Nucleus accumbens (tissue), 56 donors: ENCODE data around the gene RASSF1.

ENCODE experiments used
- DNase-seq, 56 donors: peaks; one replicate each; lab custom pipeline; 2025; lab: John Stamatoyannopoulos, UW

The RASSF1 gene

DNA sequence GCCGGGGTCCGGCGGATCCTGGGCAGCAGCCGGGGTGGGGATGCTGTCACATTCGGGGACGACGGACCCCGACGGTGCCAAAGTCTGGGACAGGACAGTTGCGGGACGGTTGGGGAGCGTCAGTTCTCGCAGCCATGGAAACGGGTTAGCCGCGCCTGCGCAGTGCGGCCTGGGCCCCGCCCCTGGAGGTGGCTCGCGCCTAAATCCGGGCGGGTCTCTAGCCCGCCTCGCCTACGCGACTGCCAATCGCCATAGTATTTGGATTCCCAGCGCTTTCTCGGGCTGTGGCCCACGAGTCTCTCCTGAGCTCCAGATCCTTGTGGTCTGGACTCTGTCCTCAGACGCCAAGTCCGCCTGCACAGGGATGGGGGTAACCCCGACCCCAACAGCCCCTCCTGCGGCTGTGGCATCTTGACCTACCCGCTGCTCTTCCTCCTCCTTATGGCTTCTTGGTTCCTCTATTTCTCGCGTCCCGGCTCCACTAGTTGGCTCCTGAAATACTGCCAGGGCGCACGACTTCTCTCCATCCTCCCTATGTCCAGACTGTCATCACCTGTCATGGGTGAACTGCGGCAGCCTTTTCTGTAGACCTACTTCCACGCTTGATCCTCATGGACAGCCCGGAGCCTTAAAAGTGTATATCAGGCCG, 5.1 kb upstream of the RASSF1 start, which contains the start of gene ZMYND10:
TSS of gene ZMYND10 (minus strand) at position 147 of the 649 bp plus-strand sequence. CDS start 153 bp downstream, outside the sequence.
- DNase-seq: peak in 34 of 56 donors; percentile 5 to 74 (median 33)

DNA sequence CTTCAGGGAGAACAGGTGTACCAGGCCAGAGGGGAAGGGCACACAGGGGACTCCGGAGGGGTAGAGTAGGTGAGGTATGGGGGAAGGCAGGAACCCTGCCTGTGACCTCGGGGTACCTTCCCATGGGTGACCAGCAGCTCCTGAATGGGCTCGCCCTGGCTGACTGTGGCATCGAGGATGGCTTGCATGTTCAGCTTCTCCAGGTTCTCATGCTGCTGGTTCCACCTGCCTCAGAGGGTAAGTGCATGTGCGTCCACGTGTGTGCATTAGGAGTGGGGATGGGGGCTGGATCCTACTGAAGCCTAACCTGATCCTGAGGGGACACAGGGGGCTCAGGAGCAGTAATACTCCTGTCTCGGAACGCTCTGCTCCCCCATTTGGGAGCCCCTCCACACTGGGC, 4.4 kb upstream of the RASSF1 start:
- no peak for DNase-seq

DNA sequence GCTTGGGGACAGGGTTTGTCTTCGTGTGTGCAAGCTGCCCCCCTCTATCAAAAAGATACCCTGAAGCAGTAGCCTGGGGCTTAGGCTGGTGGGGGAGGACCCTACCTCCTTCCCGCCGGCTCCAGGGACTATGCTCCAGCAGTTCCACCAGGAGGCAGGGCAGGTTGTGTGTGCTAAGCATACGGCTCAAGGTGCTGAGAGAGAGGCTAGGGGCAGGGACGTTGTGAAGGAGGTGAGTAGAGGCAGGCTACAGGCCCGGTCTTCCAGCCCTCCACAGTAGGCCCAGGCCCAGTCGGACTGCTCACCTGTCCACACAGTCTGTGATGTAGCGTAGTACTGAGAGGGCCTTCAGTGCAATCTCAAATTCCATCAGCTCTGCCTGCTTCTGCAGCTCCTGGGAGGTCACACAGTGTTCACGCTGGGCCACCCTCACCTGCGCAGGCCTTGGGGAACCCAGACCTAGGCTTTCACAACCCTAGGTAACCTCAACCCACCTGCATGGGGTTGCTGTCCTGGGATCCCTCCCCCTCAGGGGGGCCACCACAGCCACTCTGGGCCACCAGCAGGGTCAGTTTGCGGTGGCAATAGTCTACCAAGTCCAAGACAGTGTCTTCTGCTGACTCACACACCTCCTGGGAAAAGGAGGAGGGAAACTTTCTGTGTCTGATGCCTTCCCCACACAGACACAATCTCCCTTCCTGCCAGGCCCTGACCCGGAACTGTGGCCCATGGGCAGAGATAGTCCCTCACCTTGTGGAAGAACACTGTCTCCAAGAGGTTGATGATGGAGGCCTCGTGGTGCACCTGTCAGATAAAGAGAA, 2.4 kb upstream of the RASSF1 start:
- no peak for DNase-seq

DNA sequence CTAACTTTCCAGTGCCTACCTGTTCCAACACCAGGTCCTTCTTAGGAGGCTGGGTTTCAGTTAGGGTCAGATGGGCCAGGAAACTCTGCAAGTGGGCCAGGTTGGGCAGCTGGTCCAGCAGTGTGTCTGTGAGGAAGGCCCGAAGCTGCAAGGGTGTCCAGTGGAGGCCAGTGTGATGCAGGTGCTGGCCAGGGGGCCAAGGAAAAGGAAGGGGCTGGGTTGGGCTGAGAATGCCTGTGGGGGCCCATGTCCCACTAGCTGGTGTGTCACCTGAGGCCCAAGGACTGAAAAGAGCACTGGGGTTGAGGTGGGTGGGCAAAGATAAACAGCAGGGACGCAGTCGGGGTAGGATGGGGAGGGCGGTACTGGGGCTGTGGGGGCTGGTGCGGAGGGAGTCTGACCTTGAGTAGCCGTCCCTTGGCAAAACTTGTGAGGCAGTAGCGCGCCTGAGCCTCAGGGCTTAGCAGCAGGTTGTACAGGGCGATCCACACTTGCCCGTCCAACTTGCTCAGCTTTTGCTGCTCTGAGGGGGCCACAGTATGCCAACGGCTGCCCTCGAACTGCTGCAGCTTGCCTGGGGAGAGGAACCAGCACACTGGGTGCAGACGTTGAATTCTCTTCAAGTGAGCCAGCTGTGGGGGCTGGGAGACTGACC, 1.5 kb upstream of the RASSF1 start:
- no peak for DNase-seq

DNA sequence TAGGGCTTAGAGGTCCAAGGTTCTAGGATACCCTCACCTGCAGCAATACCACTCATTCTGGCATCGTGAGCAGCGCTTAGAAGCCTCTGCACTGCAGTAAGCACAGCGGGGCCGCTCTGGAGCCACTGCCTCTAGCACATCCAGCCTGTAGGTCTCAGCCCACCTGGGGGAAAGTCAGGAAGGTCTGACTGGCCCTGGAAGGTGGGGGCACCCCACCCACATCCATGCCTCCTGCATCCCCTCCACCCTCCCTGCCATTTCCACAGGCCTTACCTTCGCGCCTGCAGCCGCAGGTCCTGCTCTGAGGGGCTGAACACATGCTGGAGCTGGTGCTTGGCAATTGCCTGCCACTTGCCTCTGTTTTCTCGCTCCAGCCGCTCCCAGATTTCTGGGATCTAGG, 901 bp upstream of the RASSF1 start:
- DNase-seq: no peak

DNA sequence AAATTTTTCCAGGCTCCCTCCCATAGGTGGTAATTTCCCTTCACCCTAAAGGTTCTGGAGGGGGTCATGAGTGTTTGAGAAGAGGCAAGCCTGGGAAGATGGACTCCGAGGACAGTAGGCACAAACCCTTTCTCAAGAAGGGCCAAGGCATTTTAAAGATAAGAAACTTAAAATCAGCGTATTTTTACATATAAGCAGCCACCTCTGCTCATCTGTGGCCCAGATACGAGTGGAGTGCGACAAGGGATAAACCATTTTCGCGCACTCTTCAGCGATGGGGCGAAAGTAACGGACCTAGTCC, 539 bp downstream of the RASSF1 start:
- DNase-seq: no peak

DNA sequence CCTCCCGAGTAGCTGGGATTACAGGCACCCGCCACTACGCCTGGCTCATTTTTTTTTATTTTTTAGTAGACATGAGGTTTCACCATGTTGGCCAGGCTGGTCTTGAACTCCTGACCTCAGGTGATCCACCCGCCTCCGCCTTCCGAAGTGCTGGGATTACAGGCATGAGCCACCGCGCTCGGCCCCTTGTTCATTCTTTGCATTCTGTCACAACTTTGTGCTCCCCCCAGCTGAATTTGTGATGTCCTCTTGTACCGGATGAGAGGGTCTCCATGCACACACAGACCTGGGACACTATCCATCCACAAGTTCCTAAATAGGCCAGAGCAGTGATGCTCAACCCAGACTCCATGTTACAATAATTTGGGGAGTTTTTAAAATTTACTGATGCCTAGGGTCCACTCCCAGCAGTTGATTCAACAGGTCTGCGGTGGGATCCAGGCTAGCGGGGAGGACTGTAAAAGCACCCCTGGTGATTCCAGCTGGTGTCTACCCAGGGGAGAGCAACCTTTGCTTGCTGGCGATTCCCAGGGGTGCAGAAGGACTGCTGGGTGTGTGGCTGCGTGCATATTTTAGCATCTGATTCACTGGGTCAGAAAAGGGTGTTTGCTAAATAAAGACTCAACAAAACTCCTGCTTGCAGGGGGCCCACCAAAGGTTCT, 1.0 kb downstream of the RASSF1 start:
- DNase-seq: no peak

DNA sequence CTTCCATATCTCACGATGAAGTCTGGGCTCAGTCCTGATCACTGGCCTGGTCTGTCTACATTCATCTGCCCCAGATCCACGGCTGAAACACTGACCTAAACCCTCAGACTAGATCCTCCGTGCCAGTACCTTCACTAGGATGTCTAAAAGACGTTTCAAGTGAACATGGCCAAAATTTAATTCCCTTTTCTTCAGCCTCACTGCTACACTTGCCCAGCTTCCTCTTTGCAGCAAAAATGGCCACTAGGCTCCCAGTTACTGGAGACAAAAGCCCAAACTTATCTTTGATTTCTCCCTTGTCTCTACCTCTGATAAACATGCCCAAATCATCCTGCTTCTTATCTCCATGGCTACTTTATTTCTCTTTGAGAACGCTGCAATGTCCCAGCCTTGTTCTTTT, 1.7 kb downstream of the RASSF1 start:
- no peak for DNase-seq

DNA sequence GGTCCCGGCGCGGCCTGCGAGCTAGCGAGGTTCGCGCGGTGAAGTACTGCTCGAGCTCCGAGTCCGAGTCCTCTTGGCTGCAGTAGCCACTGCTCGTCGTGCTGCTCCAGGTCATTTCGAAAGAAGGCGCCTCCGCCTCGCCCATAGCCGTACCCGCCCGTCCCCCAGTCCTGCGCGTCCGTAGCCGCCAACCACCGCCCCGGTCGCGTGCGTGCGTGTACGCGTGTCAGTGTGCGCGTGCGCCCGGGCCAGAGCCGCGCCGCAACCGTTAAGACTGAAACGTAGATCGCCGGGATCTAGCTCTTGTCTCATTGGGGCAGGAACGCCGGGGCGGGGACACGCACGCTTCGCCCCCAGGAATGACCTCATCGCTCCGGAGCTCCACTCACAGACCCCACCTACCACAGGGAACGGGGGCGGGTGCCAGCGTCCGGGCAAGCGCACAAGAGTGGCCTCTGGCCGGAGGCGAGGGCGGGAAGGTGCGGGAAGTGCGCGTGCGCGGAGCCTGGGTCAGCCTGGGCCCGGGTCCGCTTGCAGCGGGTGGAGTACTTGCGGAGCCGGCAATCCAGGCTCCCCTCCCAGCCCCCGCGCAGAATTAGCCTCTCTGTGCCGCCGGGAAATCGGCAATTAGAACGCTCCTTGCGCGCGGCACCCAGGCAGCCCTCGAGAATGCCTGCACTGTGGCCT, 3.3 kb downstream of the RASSF1 start:
- DNase-seq: peak; percentile 85 to 99 (median 96)

DNA sequence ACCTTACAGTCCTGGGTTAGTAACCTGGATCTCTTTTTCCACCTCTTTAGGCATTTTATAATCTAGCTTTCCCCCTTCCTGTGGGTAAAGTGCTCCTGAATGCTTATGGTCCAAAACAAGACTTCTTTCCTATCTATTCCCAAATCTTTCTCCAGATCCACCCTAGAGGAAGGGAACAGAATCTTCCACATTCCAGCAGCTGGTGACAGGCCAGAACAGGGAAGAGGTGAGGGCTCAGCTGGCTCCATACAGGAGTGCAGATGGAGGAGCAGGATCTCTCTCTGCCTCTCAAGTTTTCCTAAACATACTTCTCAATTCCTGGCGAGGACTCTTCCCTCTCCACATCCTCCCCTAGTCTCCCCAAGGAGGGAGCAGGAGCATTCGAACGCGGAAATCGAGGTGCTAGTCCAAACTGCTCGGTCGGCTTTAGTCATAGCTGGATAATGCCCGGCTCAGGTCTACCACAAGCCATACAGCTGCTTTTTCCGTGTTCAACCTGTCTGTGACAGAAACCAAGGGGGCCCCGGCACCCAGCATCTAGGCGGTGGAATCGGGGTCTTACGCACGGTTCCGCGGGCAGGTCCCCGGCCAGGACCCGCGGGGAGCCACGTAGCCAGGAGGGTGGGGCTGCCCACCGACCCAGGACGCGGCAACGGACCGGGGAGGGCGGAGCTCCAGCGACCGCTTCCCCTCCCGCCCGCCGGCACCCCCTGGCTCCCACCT, 4.0 kb downstream of the RASSF1 start:
- peak in 1 of 56 donors; percentile 57 for DNase-seq

DNA sequence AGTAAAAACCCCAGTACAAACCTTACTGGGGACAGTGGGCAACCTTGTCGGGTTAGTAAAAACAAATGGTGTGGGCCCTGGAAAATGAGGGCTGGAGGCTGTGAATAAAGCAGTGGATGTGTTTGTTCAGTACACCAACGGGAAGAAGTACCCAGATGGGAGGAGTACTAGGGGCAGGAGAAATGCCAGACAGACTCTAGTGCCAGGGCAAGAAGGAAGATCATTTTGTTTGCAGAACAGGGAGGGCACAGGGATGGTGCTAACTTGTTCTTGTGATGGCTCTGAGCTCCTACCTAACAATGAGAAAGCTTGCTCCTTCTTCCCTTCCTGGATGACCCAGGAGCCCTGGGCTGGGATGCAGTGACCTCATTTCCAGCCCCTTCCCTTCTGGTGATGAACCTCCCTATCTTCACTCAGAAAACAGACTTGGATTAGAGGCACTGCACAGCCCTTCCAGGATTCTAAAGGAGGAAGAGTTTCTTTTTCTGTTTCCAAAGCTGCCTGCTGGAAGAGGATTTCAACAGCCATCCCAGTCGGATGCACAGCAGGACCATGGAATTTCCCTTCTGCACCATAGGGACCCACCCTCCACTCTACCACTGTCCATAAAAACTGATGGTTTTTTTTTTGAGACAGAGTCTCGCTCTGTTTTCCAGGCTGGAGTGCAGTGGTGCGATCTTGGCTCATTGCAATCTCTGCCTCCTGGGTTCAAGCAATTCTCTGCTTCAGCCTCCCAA, 6.1 kb downstream of the RASSF1 start:
- DNase-seq: no peak

DNA sequence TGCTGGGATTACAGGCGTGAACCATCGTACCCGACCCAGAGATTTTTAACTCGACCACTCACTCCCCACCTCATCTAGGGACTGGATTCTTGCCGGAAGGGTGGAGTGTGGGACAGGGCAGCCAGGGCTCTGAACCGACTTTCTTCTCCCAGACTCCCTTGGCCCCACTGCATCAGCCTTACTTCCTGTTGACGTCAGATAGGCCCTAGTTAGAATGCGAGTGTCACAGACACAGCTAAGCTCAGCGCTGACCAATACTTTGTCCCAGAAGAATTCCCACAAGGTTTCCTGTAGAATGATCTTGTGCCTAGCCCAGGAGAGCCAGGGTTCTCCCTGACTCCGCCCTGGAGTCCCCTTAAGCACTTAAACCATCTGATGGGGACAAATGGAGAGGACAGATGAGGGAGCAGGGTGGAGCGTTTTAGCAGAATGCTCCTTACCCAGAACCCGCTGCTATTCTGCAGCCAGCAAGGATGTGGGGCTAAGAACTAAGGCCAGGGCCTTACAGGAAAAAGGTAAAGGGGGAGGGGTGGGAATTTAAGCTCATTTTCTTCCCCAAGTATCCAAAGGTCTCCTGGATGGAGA, 6.8 kb downstream of the RASSF1 start:
- no peak for DNase-seq

DNA sequence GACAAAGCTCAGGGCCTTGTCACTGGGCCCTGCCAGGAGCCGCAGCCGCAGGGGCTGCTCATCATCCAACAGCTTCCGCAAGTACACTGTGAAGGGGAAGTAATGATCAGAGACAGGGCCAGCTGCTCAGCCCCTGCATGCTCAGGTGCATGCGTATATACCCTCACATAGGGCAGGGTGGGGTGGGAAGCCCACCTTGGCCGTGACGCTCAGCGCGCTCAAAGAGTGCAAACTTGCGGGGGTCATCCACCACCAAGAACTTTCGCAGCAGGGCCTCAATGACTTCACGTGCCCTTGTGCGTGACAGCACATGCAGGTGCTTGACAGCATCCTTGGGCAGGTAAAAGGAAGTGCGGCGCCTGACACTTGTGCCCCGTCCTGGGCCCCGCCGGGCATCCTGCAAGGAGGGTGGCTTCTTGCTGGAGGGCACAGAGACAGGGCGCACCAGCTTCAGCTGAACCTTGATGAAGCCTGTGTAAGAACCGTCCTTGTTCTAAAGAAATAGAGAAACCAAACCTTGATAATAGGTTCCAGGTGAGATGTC, 9.2 kb downstream of the RASSF1 start:
- no peak for DNase-seq

DNA sequence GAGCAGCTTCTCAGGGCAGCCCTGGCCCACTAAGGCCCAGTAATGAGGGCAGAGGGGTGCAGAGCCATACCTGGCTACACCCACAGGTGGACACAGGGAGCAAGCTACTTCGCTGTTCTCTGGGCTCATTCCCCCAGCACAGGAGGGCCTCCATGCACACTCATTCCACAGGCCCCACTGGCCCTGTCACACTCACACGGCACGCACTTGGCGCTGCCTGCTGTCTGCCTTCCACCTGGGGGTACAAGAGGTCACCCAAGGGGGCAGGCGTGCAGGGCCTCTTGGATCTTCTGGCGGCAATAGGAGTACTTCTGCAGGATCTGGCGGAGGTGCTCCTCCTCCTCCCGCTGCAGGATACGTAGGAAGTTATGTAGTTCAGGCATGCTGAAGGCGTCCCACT, 10.3 kb downstream of the RASSF1 start:
- no peak for DNase-seq

DNA sequence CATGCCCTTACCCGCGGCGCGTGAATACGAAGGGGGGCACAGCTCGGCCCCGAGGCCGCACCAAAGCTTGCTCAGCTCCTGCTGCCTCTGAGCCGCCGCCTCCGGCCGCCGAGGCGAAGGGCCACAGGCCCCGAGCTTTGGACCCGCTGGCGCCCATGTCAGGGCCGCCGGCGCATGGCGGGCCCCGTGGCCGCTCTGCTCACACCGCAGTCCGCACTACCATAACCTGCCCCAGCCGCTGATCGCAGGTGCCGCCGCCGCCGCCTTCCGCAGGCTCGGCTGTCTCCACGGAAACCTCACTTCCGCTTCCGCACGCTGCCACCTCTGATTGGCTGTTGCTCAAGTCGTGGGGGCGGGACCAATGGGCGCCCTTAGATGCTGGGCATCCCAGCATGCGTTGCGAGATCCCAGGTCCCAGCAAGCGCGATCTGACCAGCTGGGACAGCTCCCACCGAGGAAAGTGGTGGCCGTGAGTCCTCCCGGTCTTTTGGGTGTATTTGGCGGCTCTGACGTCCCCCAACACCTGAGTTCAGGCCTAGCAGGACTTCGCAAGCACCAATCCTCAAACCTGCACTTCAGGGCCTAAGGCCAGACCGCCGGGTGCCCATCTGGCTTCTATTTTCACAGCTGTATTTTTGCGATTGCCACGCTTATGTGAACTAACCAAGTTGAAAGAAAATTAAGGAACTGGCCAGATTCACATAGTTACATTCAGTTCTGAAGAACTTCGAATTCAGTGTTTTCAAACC, 12.5 kb downstream of the RASSF1 start, which contains the start of gene TUSC2:
TSS of gene TUSC2 (minus strand) at position 281 of the 749 bp plus-strand sequence. CDS start at position 157, 124 bp downstream.
- peak; percentile 69 to 99 (median 93) for DNase-seq

DNA sequence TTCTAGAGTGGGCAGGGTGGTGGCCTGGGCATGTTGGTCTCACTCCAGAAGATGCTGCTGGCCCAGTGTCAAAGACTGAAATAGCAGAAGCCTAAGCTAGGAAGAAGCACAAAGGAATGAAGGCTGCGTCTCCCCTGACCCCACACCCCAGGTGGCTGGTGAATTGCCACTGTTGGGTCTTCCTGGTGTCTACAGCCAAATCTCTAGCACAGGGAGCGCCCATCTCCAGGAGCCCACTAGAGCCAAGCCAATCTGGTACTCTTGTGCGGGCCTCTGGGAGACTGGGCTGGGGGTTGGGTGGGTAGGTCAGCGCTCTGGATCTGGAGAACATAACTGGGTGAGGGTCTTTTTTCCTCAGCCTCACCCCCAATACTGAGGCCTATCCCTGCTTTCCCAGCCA, 13.5 kb downstream of the RASSF1 start:
- DNase-seq: no peak

DNA sequence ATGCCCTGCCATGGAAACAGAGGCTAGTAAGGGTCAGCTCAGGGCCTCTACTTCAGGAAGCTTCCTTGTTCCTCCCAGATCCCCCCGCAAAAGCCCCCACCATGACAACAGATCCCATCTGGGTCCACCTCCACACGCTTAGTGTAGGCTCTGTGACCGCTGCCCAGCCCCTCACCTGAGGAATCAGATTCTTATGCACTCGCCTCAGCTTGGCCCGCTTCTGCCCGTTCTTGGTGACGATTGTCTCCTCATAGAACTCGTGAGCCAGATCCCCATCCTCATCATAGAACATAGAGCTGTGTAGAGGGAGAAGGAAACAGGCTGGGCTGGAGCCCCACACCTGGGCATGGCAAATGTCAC, 14.5 kb downstream of the RASSF1 start:
- DNase-seq: no peak
